A673 (cell line): Measurements from ENCODE around the gene MACC1. TPM values are rescaled to one million over a fixed set of nuclear protein-coding genes. Genes with fewer than 3 reads are reported as not detected.

ENCODE experiments used
- BruUV-seq: library from RNA; stranded (reverse); fragments of 400-500 nt; replicated peaks from 2 replicates; lab custom pipeline; 2021; lab: Mats Ljungman, UMichigan
- CTCF ChIA-PET: fragments of 300-600 bp; sonication (Branson Sonifier 250); formaldehyde crosslinking; loops from one replicate; lab custom pipeline; 2022; ENCODE audit warnings: antibody characterized with exemption; lab: Charles Lee
- POLR2A ChIA-PET: fragments of 300-600 bp; sonication (Branson Sonifier 250); formaldehyde crosslinking; loops from one replicate; lab custom pipeline; 2022; ENCODE audit warnings: antibody characterized with exemption; ENCODE audit not compliant: low non-redundant PET; lab: Charles Lee
- DNase-seq: peaks from one replicate; pipeline ENCODE4 v3.0.0-alpha.2; 2015; ENCODE audit warnings: low spot score
- H3K27ac ChIP-seq: fragments of 200-600 bp; sonication (generic); 2 replicates; pipeline ENCODE4 v1.5.1; 2016; ENCODE audit warnings: mixed run types, low read depth, mild to moderate bottlenecking, mixed read lengths, antibody characterized with exemption, low read length; ENCODE audit not compliant: poor library complexity, severe bottlenecking
- H3K27me3 ChIP-seq: fragments of 200-600 bp; sonication (generic); replicated peaks from 2 replicates; pipeline ENCODE4 v1.6.1; 2017; ENCODE audit warnings: mixed run types, low read depth, mild to moderate bottlenecking, mixed read lengths, antibody characterized with exemption, low read length; ENCODE audit not compliant: insufficient read depth, poor library complexity
- H3K36me3 ChIP-seq: fragments of 200-600 bp; sonication (generic); 2 replicates; pipeline ENCODE4 v1.6.1; 2016; ENCODE audit warnings: mixed run types, mild to moderate bottlenecking, mixed read lengths, antibody characterized with exemption, low read length; ENCODE audit not compliant: insufficient read depth, poor library complexity, severe bottlenecking
- H3K4me1 ChIP-seq: fragments of 200-600 bp; sonication (generic); 2 replicates; pipeline ENCODE4 v1.6.1; 2017; ENCODE audit warnings: mixed run types, mild to moderate bottlenecking, mixed read lengths, antibody characterized with exemption, low read length; ENCODE audit not compliant: insufficient read depth, poor library complexity, severe bottlenecking
- H3K4me3 ChIP-seq: fragments of 200-600 bp; sonication (generic); 2 replicates; pipeline ENCODE4 v1.5.1; 2016; ENCODE audit warnings: low read depth, mixed run types, mild to moderate bottlenecking, mixed read lengths, low read length; ENCODE audit not compliant: poor library complexity, severe bottlenecking
- H3K9me3 ChIP-seq: fragments of 200-600 bp; sonication (generic); 2 replicates; pipeline ENCODE4 v1.6.1; 2016; ENCODE audit warnings: mixed run types, low read depth, mild to moderate bottlenecking, mixed read lengths, antibody characterized with exemption, low read length; ENCODE audit not compliant: poor library complexity, severe bottlenecking
- EZH2 ChIP-seq: fragments of 200-600 bp; sonication (generic); IDR thresholded peaks from 2 replicates; pipeline ENCODE4 v1.6.1; 2017; ENCODE audit warnings: borderline replicate concordance, low read depth, mild to moderate bottlenecking, mixed read lengths, antibody characterized with exemption, low read length; ENCODE audit not compliant: poor library complexity, severe bottlenecking
- intact Hi-C: fragments of 100-400 bp; cut with micrococcal nuclease; formaldehyde crosslinking; loops from one replicate; pipeline ENCODE4 v1.10.0; 2022; ENCODE audit not compliant: unreplicated experiment
- total RNA-seq: library from RNA; stranded (reverse); gene quantifications from 2 replicates; pipeline ENCODE4 v1.2.3, GENCODE V29; 2021
- TF ChIP-seq, protein P1 (sequence below): fragments of 300-800, 200-600 bp; sonication (generic); conservative IDR thresholded peaks from 2 replicates; pipeline ENCODE4 v1.5.1; 2017; ENCODE audit warnings: low read depth, mild to moderate bottlenecking, antibody characterized with exemption, low read length, moderate library complexity, mixed read lengths

Gene MACC1
- total RNA-seq, 1 experiment from 2014 or later, result not detected

GRCh38 chr7:20185988-20186387 lies 31.2 kb downstream of the MACC1 start:
- Histone ChIP-seq H3K9me3 (no peaks in the 10 kb centered on the region), H3K4me3 (no peak overlapping the region), H3K27ac (no peak overlapping the region), H3K4me1 (no peaks in the 10 kb centered on the region), H3K27me3 (no peaks in the 10 kb centered on the region), H3K36me3 (no peaks in the 10 kb centered on the region)
- ChIA-PET CTCF (no interaction called here), POLR2A (no interaction called here)
- DNase-seq, result no peak
- BruUV-seq, result no TSS peak
- intact Hi-C loops, result no loop called here
- no peak for TF ChIP-seq EZH2

- ChIA-PET POLR2A (no interaction called here), CTCF (no interaction called here)
- Histone ChIP-seq H3K36me3 (no peaks in the 10 kb centered on the region), H3K9me3 (no peaks in the 10 kb centered on the region), H3K4me3 (no peak overlapping the region), H3K27ac (no peak overlapping the region), H3K4me1 (no peaks in the 10 kb centered on the region), H3K27me3 (no peaks in the 10 kb centered on the region)
- intact Hi-C loops, result no loop called here
- BruUV-seq, result no TSS peak
- DNase-seq, result no peak
- TF ChIP-seq, protein P1, sequence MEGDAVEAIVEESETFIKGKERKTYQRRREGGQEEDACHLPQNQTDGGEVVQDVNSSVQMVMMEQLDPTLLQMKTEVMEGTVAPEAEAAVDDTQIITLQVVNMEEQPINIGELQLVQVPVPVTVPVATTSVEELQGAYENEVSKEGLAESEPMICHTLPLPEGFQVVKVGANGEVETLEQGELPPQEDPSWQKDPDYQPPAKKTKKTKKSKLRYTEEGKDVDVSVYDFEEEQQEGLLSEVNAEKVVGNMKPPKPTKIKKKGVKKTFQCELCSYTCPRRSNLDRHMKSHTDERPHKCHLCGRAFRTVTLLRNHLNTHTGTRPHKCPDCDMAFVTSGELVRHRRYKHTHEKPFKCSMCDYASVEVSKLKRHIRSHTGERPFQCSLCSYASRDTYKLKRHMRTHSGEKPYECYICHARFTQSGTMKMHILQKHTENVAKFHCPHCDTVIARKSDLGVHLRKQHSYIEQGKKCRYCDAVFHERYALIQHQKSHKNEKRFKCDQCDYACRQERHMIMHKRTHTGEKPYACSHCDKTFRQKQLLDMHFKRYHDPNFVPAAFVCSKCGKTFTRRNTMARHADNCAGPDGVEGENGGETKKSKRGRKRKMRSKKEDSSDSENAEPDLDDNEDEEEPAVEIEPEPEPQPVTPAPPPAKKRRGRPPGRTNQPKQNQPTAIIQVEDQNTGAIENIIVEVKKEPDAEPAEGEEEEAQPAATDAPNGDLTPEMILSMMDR, result no peak
- no peak for TF ChIP-seq EZH2
Observed at GRCh38 chr7:20183086-20183485, 34.1 kb downstream of the MACC1 start.

GRCh38 chr7:20176578-20177242 lies 40.5 kb downstream of the MACC1 start:
- TF ChIP-seq, protein P1, result no peak
- no peak for TF ChIP-seq EZH2
- POLR2A ChIA-PET, result no interaction called here
- H3K4me1 ChIP-seq, result no peaks in the 10 kb centered on the region
- intact Hi-C loops, result no loop called here
- no peak overlapping the region for H3K4me3 ChIP-seq
- CTCF ChIA-PET, result no interaction called here
- H3K9me3 ChIP-seq, result no peaks in the 10 kb centered on the region
- DNase-seq, result no peak
- H3K27me3 ChIP-seq, result peaks cover 18% of the 10 kb centered on the region
- no TSS peak for BruUV-seq
- H3K27ac ChIP-seq, result no peak overlapping the region
- no peaks in the 10 kb centered on the region for H3K36me3 ChIP-seq

- POLR2A ChIA-PET, result no interaction called here
- BruUV-seq, result no TSS peak
Observed at GRCh38 chr7:20173828-20174227, 43.4 kb downstream of the MACC1 start.

More at GRCh38 chr7:20173828-20174227, 43.4 kb downstream of the MACC1 start:
- Histone ChIP-seq H3K9me3 (no peaks in the 10 kb centered on the region), H3K4me3 (no peak overlapping the region), H3K36me3 (no peaks in the 10 kb centered on the region), H3K4me1 (no peaks in the 10 kb centered on the region), H3K27ac (no peak overlapping the region), H3K27me3 (peaks cover 18% of the 10 kb centered on the region)
- CTCF ChIA-PET, result no interaction called here
- intact Hi-C loops, result loop anchor here (5.0 kb wide), 1 partner anchor 422 kb away; no protein-coding TSS in a partner anchor
- TF ChIP-seq EZH2, result no peak
- TF ChIP-seq, protein P1, result no peak
- no peak for DNase-seq
